ENCODE data around the gene SYT7.

DNA sequence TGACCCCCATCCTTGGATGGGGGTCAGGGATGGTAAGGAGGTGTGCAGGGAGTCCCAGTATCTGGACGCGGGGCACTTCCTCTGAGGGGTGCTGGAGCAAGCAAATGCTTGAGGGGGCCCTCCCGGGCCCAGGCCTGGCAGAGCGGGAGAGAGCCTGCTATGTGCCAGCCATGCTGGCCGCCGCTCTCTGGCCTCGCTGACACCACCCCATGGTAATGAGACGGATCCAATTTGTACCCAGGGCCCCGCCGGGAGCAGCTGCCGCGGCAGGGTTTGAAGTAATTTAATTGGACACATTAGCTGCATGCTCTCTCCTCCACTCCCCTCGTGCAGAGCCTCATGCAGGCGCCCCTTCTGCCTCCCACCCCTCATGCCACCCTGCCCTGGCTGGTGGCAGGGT is 6.3 kb downstream of the SYT7 start:
- TF ChIP-seq, protein P1, sequence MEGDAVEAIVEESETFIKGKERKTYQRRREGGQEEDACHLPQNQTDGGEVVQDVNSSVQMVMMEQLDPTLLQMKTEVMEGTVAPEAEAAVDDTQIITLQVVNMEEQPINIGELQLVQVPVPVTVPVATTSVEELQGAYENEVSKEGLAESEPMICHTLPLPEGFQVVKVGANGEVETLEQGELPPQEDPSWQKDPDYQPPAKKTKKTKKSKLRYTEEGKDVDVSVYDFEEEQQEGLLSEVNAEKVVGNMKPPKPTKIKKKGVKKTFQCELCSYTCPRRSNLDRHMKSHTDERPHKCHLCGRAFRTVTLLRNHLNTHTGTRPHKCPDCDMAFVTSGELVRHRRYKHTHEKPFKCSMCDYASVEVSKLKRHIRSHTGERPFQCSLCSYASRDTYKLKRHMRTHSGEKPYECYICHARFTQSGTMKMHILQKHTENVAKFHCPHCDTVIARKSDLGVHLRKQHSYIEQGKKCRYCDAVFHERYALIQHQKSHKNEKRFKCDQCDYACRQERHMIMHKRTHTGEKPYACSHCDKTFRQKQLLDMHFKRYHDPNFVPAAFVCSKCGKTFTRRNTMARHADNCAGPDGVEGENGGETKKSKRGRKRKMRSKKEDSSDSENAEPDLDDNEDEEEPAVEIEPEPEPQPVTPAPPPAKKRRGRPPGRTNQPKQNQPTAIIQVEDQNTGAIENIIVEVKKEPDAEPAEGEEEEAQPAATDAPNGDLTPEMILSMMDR (IDR thresholded peaks at IDR 0.05), result no peak
- no peak for TF ChIP-seq POLR2AphosphoS5 (IDR thresholded peaks at IDR 0.05; ENCODE audit: insufficient read depth in 1 of 2, low read depth in 1 of 2)
- TF ChIP-seq POLR2A (IDR thresholded peaks at IDR 0.05), result no peak
